Neutrophil (primary cell): ENCODE results near the gene PIM1.
"Not testable (repeated sequence)": the region's sequence is repeated elsewhere in the genome, so short reads cannot be mapped to it uniquely, and the experiment has no call there.

ENCODE experiments used
- H3K27ac ChIP-seq: fragments of 200-600 bp; sonication (generic); 2 replicates; pipeline ENCODE4 v1.5.1; 2016; ENCODE audit warnings: mild to moderate bottlenecking, moderate library complexity
- H3K27me3 ChIP-seq: fragments of 200-600 bp; sonication (generic); 2 replicates; pipeline ENCODE4 v1.6.0; 2016; ENCODE audit warnings: mild to moderate bottlenecking
- H3K36me3 ChIP-seq: fragments of 200-600 bp; sonication (generic); 2 replicates; pipeline ENCODE4 v1.5.1; 2017
- H3K4me1 ChIP-seq, 2 experiments: fragments of 200-600 bp in 1 of 2; sonication (generic) in 1 of 2; 1 replicate in 1 of 2; 2 replicates in 1 of 2; pipeline versions ENCODE4 v1.5.1 to v1.6.1; 2013 to 2016; ENCODE audit warnings: low read depth in 1 of 2, low read length in 1 of 2, mild to moderate bottlenecking in 1 of 2, moderate library complexity in 1 of 2; ENCODE audit not compliant: control insufficient read depth in 1 of 2, insufficient read depth in 1 of 2
- H3K4me3 ChIP-seq, 2 experiments: fragments of 200-600 bp in 1 of 2; sonication (generic) in 1 of 2; 1 replicate in 1 of 2; 2 replicates in 1 of 2; pipeline ENCODE4 v1.5.1; 2013 to 2016; ENCODE audit warnings: low read depth in 1 of 2, low read length in 1 of 2, mild to moderate bottlenecking in 1 of 2, moderate library complexity in 1 of 2
- H3K9me3 ChIP-seq: fragments of 200-600 bp; sonication (generic); 2 replicates; pipeline ENCODE4 v1.5.1; 2016
- TF ChIP-seq, protein P1 (sequence below): fragments of 200-600 bp; sonication (generic); IDR thresholded peaks from 2 replicates; pipeline ENCODE4 v1.5.1; 2016; ENCODE audit warnings: antibody characterized with exemption

Gene PIM1

DNA sequence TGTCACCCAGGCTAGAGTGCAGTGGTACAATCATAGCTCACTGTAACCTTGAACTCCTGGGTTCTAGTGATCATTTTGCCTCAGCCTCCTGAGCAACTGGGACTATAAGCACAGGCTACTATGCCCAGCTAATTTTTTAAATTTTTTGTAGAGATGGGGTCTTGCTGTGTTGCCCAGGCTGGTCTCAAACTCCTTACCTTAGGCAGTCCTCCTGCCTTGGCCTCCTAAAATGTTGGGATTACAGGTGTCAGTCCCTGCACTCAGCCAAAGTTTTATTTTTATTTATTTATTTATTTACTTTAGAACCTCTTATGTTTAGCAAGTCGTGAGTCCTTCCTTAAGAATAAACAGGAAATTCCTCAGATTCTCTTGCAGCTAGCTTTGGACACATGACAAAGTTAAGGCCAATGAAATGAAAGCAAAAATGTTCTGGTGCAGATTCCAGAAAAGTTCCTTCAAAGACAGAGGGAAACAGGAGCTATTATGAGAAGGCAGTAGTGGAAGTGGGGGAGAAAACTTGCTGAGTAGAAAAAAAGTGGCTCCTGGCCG is 19.1 kb downstream of the PIM1 start:
- Histone ChIP-seq H3K27ac (no peak overlapping the region), H3K9me3 (no peaks in the 10 kb centered on the region), H3K4me3 (no peak overlapping the region), H3K36me3 (no peaks in the 10 kb centered on the region), H3K27me3 (no peaks in the 10 kb centered on the region), H3K4me1 (peaks cover 34 to 50% of the 10 kb centered on the region in 2 experiments)
- TF ChIP-seq, protein P1, sequence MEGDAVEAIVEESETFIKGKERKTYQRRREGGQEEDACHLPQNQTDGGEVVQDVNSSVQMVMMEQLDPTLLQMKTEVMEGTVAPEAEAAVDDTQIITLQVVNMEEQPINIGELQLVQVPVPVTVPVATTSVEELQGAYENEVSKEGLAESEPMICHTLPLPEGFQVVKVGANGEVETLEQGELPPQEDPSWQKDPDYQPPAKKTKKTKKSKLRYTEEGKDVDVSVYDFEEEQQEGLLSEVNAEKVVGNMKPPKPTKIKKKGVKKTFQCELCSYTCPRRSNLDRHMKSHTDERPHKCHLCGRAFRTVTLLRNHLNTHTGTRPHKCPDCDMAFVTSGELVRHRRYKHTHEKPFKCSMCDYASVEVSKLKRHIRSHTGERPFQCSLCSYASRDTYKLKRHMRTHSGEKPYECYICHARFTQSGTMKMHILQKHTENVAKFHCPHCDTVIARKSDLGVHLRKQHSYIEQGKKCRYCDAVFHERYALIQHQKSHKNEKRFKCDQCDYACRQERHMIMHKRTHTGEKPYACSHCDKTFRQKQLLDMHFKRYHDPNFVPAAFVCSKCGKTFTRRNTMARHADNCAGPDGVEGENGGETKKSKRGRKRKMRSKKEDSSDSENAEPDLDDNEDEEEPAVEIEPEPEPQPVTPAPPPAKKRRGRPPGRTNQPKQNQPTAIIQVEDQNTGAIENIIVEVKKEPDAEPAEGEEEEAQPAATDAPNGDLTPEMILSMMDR, result no peak

DNA sequence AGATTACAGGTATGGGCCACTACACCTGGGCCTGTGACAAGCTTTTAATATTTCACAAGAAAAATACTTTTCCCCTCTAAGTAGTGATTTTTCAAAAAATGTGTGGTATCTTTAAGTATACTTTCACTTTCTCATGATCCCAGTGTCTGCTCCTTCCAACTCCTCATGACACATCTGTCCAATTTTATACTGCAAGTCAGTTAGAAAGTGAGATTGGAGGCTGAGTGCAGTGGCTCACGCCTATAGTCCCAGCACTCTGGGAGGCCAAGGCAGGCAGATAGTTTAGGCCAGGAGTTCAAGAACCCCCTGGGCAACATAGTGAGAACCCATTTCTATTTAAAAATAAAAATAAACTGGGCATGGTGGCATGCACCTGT is 20.2 kb downstream of the PIM1 start:
- H3K9me3 ChIP-seq, result no peaks in the 10 kb centered on the region
- no peaks in the 10 kb centered on the region for H3K36me3 ChIP-seq
- H3K4me3 ChIP-seq, result no peak overlapping the region
- TF ChIP-seq, protein P1, result no peak
- H3K27ac ChIP-seq, result peak overlapping the region; percentile 23
- no peaks in the 10 kb centered on the region for H3K27me3 ChIP-seq
- peaks cover 30 to 40% of the 10 kb centered on the region in 2 experiments for H3K4me1 ChIP-seq

DNA sequence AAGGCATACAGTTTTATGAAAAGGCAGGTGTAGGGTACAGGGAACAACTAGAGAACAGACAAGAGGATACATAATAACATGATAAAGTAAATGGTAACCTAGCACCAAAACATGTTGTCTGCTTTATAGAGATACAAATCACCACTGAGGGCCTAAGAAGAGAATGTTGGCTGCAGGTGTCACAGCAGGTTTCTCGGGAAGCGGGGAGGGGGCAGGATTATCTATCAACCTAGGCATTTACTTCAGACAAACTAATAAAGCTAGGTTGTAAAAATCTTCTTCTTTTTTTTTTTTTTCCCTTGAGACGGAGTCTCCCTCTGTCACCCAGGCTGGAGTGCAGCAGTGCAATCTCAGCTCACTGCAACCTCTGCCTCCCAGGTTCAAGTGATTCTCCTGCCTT is 22.7 kb downstream of the PIM1 start:
- TF ChIP-seq, protein P1, result no peak
- Histone ChIP-seq H3K4me1 (peaks cover 12 to 17% of the 10 kb centered on the region in 2 experiments), H3K4me3 (no peak overlapping the region), H3K27me3 (no peaks in the 10 kb centered on the region), H3K9me3 (no peaks in the 10 kb centered on the region), H3K27ac (no peak overlapping the region), H3K36me3 (no peaks in the 10 kb centered on the region)

DNA sequence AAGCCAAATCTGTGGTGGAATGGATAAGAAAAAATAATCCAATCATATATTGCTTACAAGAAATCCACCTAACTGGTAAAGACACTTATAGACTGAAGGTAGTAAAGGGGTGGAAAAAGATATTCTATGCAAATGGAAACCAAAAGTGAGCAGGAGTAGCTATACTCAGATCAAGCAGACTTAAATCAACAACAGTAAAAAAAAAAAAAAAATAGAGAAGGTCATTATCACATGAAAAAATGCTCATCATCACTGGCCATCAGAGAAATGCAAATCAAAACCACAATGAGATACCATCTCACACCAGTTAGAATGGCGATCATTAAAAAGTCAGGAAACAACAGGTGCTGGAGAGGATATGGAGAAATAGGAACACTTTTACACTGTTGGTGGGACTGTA is 24.9 kb downstream of the PIM1 start:
- not testable (repeated sequence) for H3K4me1 ChIP-seq, H3K36me3 ChIP-seq, H3K27me3 ChIP-seq, H3K4me3 ChIP-seq, H3K9me3 ChIP-seq, H3K27ac ChIP-seq

DNA sequence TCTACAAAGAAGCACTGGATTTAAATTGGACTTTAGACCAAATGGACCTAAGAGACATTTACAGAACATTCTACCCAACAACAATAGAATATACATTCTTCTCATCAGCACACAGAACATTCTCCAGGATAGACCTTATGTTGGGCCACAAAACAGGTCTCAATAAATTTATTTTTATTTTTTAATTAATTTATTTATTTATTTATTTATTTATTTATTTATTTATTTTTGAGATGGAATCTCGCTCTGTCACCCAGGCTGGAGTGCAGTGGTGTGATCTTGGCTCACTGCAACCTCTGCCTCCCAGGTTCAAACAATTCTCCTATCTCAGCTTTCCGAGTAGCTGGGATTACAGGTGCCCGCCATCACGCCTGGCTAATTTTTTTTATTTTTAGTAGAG is 26.5 kb downstream of the PIM1 start:
- not testable (repeated sequence) for H3K27ac ChIP-seq, H3K4me1 ChIP-seq, H3K9me3 ChIP-seq, H3K36me3 ChIP-seq, H3K4me3 ChIP-seq, H3K27me3 ChIP-seq

DNA sequence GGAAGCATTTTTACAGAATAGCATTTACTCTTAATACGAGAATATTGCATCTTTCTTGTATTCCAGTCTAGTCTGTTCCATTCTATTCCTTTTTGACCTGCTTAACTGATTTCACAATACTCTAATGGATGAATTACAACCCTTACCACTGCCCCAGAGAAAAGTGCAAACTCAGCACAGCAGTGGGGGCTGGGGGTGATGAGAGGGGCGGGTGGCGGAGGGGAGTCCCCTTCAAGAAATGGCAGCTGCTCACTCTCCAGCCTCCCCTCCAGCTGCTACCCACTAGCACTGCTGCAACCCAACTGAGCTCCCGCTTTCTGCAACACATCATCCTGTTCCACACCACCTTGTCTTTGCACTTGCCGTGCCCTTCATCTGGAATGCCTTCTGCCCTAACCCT is 30.1 kb downstream of the PIM1 start:
- TF ChIP-seq, protein P1, result no peak
- H3K4me3 ChIP-seq, result no peak overlapping the region
- no peaks in the 10 kb centered on the region for H3K27me3 ChIP-seq

DNA sequence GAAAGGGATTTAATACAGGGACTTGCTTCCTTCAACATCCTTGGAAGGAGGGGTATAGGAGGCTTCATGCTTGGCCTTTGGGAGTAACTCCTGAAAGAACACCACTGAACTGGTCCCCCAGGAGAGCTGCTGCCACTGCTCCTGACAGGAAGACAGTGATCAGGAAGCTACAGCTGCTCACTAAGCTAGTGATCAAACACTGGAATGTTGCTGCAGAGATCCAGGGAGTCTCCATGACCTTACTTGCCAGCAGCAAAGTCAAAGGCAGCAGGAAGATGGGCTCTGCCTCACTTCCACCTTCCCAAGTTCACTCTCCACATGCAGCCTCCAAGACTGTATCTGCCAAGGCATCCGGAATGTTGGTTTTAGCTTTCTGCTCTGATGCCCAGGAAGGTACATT is 31.8 kb downstream of the PIM1 start:
- TF ChIP-seq, protein P1, result no peak
- Histone ChIP-seq H3K4me1 (peaks cover 11 to 14% of the 10 kb centered on the region in 2 experiments), H3K27me3 (no peaks in the 10 kb centered on the region), H3K4me3 (no peak overlapping the region), H3K9me3 (no peaks in the 10 kb centered on the region), H3K36me3 (no peaks in the 10 kb centered on the region), H3K27ac (no peak overlapping the region)

More for the DNA sequence above, 30.1 kb downstream of the PIM1 start:
- Histone ChIP-seq H3K4me1 (no peaks in the 10 kb centered on the region), H3K36me3 (no peaks in the 10 kb centered on the region), H3K9me3 (no peaks in the 10 kb centered on the region), H3K27ac (no peak overlapping the region)
